GM12878 (cell line): Measurements from ENCODE around the gene STK4. TPM values are rescaled to one million over a fixed set of nuclear protein-coding genes. Genes with fewer than 3 reads are reported as not detected.

Experiments
- ATAC-seq: fragments of 200-7000 bp; cut with Tn5 transposase; 3 replicates; pipeline ENCODE4 v1.9.1; 2020; ENCODE audit warnings: mild to moderate bottlenecking, moderate library complexity
- BruUV-seq: library from RNA; stranded (reverse); fragments of 400-500 nt; replicated peaks from 2 replicates; lab custom pipeline; 2021; lab: Mats Ljungman, UMichigan
- CTCF ChIA-PET: fragments of 300-600 bp; sonication (Branson Sonifier 250); formaldehyde crosslinking; extraction: SDS; loops from one replicate; lab custom pipeline; 2021; ENCODE audit warnings: inconsistent platforms; lab: Yijun Ruan, JAX
- POLR2A ChIA-PET: fragments of 350-600 bp; formaldehyde crosslinking; extraction: SDS; loops from one replicate; lab custom pipeline; 2021; ENCODE audit warnings: inconsistent platforms; lab: Charles Lee
- RAD21 ChIA-PET: fragments of 300-600 bp; sonication (Branson Sonifier 250); formaldehyde crosslinking; loops from one replicate; lab custom pipeline; 2023; ENCODE audit warnings: antibody characterized with exemption; ENCODE audit not compliant: unreplicated experiment; lab: Charles Lee
- SMC1A ChIA-PET: fragments of 300-600 bp; sonication (Branson Sonifier 250); formaldehyde crosslinking; loops from one replicate; lab custom pipeline; 2023; ENCODE audit not compliant: unreplicated experiment, uncharacterized antibody; lab: Charles Lee
- DNase-seq: peaks from one replicate; pipeline ENCODE4 v3.0.0-alpha.2; 2011; ENCODE audit warnings: low read depth, low spot score
- FAIRE-seq: peaks from 3 replicates; lab custom pipeline; 2011; peaks lifted over from hg19 to GRCh38; lab: Jason Lieb, UNC
- H2AFZ ChIP-seq: 2 replicates; pipeline ENCODE4 v1.6.0; 2011; ENCODE audit warnings: low read depth, low read length, control low read depth; ENCODE audit not compliant: control insufficient read depth
- H3K27ac ChIP-seq: 2 replicates; pipeline ENCODE4 v1.5.1; 2011; ENCODE audit warnings: control low read depth; ENCODE audit not compliant: control insufficient read depth, insufficient read depth
- H3K27me3 ChIP-seq, 2 experiments: replicated peaks in 1 of 2; 2 replicates each; pipeline versions ENCODE4 v1.6.0 to v1.6.1; 2011; ENCODE audit warnings: low read length in 1 of 2; ENCODE audit not compliant: control insufficient read depth in 2 of 2, insufficient read depth in 2 of 2
- H3K36me3 ChIP-seq, 2 experiments: 2 replicates each; pipeline ENCODE4 v1.5.1; 2011; ENCODE audit warnings: low read length in 1 of 2; ENCODE audit not compliant: control insufficient read depth in 2 of 2, insufficient read depth in 2 of 2
- H3K4me1 ChIP-seq: 2 replicates; pipeline ENCODE4 v1.6.1; 2011; ENCODE audit warnings: mild to moderate bottlenecking, low read length, moderate library complexity, mixed read lengths; ENCODE audit not compliant: control insufficient read depth, insufficient read depth
- H3K4me2 ChIP-seq: 2 replicates; pipeline ENCODE4 v1.6.0; 2011; ENCODE audit warnings: control low read depth; ENCODE audit not compliant: control insufficient read depth, insufficient read depth
- H3K4me3 ChIP-seq: fragments of 200-600 bp; sonication (generic); 2 replicates; pipeline ENCODE4 v1.5.1; 2016
- H3K79me2 ChIP-seq: 2 replicates; pipeline ENCODE4 v1.6.0; 2011; ENCODE audit warnings: low read length; ENCODE audit not compliant: control insufficient read depth, insufficient read depth
- H3K9ac ChIP-seq: 2 replicates; pipeline ENCODE4 v1.8.0; 2011; ENCODE audit warnings: low read length, control low read depth, mixed read lengths; ENCODE audit not compliant: control insufficient read depth, insufficient read depth
- H3K9me3 ChIP-seq: replicated peaks from 3 replicates; pipeline ENCODE4 v1.5.1; 2011; ENCODE audit warnings: mild to moderate bottlenecking, low read length; ENCODE audit not compliant: control insufficient read depth, insufficient read depth
- H4K20me1 ChIP-seq: 2 replicates; pipeline ENCODE4 v1.6.0; 2011; ENCODE audit not compliant: control insufficient read depth, insufficient read depth
- BHLHE40 ChIP-seq, 2 experiments: fragments of 450-650 bp in 1 of 2; IDR thresholded peaks; 2 replicates each; pipeline ENCODE4 v1.6.1; 2011 to 2017; ENCODE audit warnings: low read depth in 2 of 2, borderline replicate concordance in 1 of 2, improper control_type of control experiment in 1 of 2, low read length in 1 of 2, mild to moderate bottlenecking in 1 of 2
- EP300 ChIP-seq, 2 experiments: fragments of 150-350 bp in 1 of 2; IDR thresholded peaks; 2 replicates each; pipeline ENCODE4 v1.6.1; 2011 to 2012; ENCODE audit warnings: low read depth in 2 of 2, low read length in 2 of 2, borderline replicate concordance in 1 of 2, improper control_type of control experiment in 1 of 2, inconsistent platforms in 1 of 2; ENCODE audit not compliant: control insufficient read depth in 1 of 2
- EZH2 ChIP-seq: IDR thresholded peaks from 2 replicates; pipeline ENCODE4 v1.6.1; 2012; ENCODE audit warnings: low read depth, mild to moderate bottlenecking, control low read depth, inconsistent platforms, low read length, borderline replicate concordance; ENCODE audit not compliant: control insufficient read depth
- GATAD2B ChIP-seq: fragments of 450-650 bp; conservative IDR thresholded peaks from 2 replicates; pipeline ENCODE4 v1.6.1; 2017; ENCODE audit warnings: low read depth, mild to moderate bottlenecking, moderate library complexity
- NR2C1 ChIP-seq: fragments of 450-650 bp; IDR thresholded peaks from 2 replicates; pipeline ENCODE4 v1.6.1; 2017; ENCODE audit warnings: antibody characterized with exemption, mild to moderate bottlenecking, moderate library complexity
- RCOR1 ChIP-seq: conservative IDR thresholded peaks from 2 replicates; pipeline ENCODE4 v1.6.1; 2012; ENCODE audit warnings: low read depth, low read length, improper control_type of control experiment
- SREBF1 ChIP-seq: IDR thresholded peaks from 2 replicates; pipeline ENCODE4 v1.6.1; 2012; ENCODE audit warnings: mild to moderate bottlenecking, low read length
- ZNF207 ChIP-seq: fragments of 450-650 bp; IDR thresholded peaks from 2 replicates; pipeline ENCODE4 v1.6.1; 2014; ENCODE audit warnings: antibody characterized with exemption, mild to moderate bottlenecking, borderline replicate concordance
- WGBS: methylation state at CpG from one replicate; pipeline ENCODE4 v1.1.6; 2016; ENCODE audit warnings: low lambda C conversion rate; ENCODE audit not compliant: insufficient replicate concordance, insufficient coverage; ENCODE audit errors: missing lambda C conversion rate; 5-methylcytosine and 5-hydroxymethylcytosine counted together
- in situ Hi-C: fragments of 300-500 bp; cut with MboI; formaldehyde crosslinking; loops from 9 replicates; pipeline ENCODE4 v1.14.3; 2018; ENCODE audit warnings: mixed read lengths
- intact Hi-C: fragments of 100-400 bp; cut with micrococcal nuclease; formaldehyde crosslinking; loops from one replicate; pipeline ENCODE4 v1.14.2; 2022; ENCODE audit not compliant: unreplicated experiment
- polyA plus RNA-seq, 11 experiments: library from polyadenylated mRNA; depleted of rRNA in 4 of 11; unstranded in 6 of 11; stranded (reverse) in 5 of 11; fragments of >200 nt; fragmentation: Nextera tagmentation in 4 of 11; fragmentation: Illumina TruSeq in 1 of 11; extraction: Ambion mirVana in 4 of 11; extraction: Trizol in 1 of 11; gene quantifications; 1 replicate in 1 of 11; 2 replicates in 10 of 11; pipeline versions ENCODE4 v1.2.1 to v1.2.3, GENCODE V29; 2011 to 2016; ENCODE audit warnings: inconsistent platforms in 2 of 11, missing spikeins in 2 of 11, low read depth in 1 of 11
- total RNA-seq, 4 experiments: library from RNA; depleted of rRNA in 3 of 4; stranded (reverse); fragments of >200 nt in 3 of 4; fragmentation: Illumina TruSeq in 1 of 4; extraction: Trizol in 1 of 4; gene quantifications; 2 replicates each; pipeline versions ENCODE4 v1.2.1 to v1.2.3, GENCODE V29; 2013 to 2021

Gene STK4
- total and polyA plus RNA-seq, 10 of the 15 experiments (the other 5 are each of a cell fraction or from before 2014, with no cell fraction given) = 24.0 to 135 (median 89.7) TPM

DNA sequence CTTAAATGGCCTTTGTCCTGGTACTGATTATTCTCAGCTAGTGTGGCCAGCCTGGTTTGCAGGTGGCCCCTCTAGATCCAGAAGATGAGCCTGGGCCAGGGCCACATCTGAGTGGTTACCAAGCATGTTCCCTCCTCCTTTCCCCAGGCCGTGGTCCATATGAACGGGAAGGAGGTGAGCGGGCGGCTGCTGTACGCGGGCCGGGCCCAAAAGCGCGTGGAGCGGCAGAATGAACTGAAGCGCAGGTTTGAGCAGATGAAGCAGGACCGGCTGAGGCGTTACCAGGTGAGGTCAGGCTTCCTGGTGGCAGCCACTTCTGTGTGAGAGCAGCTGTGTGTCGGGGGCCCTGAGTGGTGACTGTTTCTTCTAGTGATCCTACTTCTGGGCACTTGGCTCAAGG lies 44.9 kb upstream of the STK4 start:
- H3K4me1 ChIP-seq = no peaks in the 10 kb centered on the region
- no peak overlapping the region for H3K4me2 ChIP-seq
- H3K27ac ChIP-seq = no peak overlapping the region
- POLR2A ChIA-PET = no interaction called here
- no peak overlapping the region for H3K4me3 ChIP-seq
- no peak for ATAC-seq
- H4K20me1 ChIP-seq = no peaks in the 10 kb centered on the region
- no peaks in the 10 kb centered on the region for H3K9me3 ChIP-seq
- H2AFZ ChIP-seq = no peak overlapping the region
- no peaks in the 10 kb centered on the region for H3K79me2 ChIP-seq
- in situ Hi-C loops = no loop called here
- no TSS peak for BruUV-seq
- over 99% methylated on average over 10 of the region's 14 CpGs for WGBS
- H3K36me3 ChIP-seq = peaks cover 5 to 6% of the 10 kb centered on the region in 2 experiments; a peak in 3 of 4 replicates
- CTCF ChIA-PET = no interaction called here
- SMC1A ChIA-PET = no interaction called here
- TF ChIP-seq GATAD2B = no peak
- TF ChIP-seq NR2C1 = no peak
- TF ChIP-seq RCOR1 = no peak
- TF ChIP-seq SREBF1 = no peak
- TF ChIP-seq EZH2 = no peak
- TF ChIP-seq EP300 (IDR thresholded peaks at IDR 0.05; ENCODE audit: borderline replicate concordance in 1 of 2, control insufficient read depth in 1 of 2, low read depth in 2 of 2, low read length in 2 of 2) = no peak
- TF ChIP-seq BHLHE40 (IDR thresholded peaks at IDR 0.05; ENCODE audit: borderline replicate concordance in 1 of 2, low read depth in 2 of 2, low read length in 1 of 2) = no peak
- TF ChIP-seq ZNF207 = no peak
- RAD21 ChIA-PET = no interaction called here
- no peak for FAIRE-seq
- intact Hi-C loops = no loop called here
- no peaks in the 10 kb centered on the region for H3K27me3 ChIP-seq
- no peak for DNase-seq
- no peak overlapping the region for H3K9ac ChIP-seq
